Middle frontal gyrus (tissue), 1 donor: ENCODE results near the gene GNB1.

ENCODE experiments used
- DNase-seq: peaks from one replicate; pipeline ENCODE4 v3.0.0-alpha.2; 2015; ENCODE audit warnings: low spot score; ENCODE audit errors: extremely low spot score

The GNB1 gene

DNA sequence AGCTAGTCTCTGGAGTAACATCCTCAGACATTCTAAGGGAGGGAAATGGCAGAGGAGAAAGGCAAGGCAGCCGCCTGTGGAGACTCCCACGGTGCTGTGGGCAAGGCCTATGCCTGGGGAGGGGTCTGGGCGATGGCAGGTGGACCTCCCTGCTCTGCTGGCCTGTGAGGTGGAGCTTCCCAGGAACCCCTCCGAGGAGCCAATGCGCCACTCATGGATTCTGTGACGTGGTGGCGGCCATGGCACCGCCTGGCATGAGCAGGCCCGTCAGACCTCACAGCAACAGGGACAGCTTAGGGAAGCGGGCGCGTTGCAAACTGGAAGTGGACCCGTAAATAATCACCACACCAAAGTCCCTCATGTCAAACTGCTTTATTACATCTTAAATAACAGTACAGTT lies 106.0 kb downstream of the GNB1 start:
- DNase-seq = no peak

- DNase-seq = no peak
Measured at GRCh38 chr1:1783320-1783719, 107.6 kb downstream of the GNB1 start.

GRCh38 chr1:1782399-1783221 lies 108.3 kb downstream of the GNB1 start:
- DNase-seq = no peak

DNA sequence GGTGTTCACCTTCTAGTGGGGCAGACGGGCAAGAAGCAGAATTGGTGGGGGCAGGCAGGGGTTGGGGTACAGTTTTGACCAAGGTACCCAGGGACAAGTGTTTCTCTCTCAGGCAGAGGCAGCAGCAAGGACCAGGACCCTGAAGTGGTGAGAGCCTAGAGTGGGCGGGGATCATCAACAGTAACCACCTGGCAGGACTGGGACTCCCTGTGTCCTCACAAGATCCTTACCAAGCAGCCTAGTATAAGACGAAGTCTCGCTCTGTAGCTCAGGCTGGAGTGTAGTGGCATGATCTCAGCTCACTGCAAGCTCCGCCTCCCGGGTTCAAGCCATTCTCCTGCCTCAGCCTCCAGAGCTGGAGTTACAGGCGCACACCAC lies 109.4 kb downstream of the GNB1 start:
- no peak for DNase-seq

DNA sequence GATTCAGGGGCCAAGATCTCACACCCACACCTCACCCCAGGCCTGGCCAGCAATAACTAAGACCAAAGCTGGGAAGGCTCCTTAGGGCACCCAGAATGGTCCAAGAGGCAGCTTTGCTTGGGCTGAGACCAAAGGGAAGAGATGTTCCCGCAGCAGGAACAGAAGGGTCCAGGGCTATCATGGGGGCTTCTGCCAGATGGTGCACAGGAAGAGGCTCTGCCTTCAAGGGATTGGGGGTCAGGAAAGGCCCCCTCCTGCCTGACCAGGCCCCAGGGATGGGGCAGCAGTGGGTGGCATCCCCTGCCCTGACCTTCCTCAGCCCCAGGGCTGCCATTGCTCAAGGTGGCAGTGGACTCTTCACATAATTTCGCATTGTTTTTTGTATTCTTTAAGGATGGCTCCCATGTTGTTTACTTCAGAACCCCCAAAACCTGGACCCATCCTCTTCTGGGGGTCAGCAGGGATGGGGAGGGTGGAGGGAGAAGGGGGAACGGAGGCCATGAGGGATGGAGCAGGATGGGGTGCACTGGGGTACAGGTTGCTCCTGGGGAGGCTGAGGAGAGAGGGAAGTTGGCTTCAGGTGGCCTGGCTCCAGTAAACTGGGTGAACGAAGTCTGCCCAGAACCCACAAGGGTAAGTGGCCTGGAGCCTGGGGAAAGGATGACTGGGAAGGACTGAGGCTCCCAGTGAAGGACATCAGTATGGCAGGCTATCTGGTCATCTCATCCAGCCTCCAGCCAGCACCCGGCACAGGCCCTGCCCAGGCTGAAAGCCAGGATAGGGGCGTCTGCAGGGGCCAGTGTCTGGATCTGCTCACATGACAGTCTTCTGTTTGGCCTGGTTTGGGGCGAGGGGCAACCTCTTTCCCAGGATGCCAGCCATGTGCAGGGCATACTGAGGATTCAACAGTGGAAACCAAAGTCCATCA lies 110.0 kb downstream of the GNB1 start:
- DNase-seq = no peak

DNA sequence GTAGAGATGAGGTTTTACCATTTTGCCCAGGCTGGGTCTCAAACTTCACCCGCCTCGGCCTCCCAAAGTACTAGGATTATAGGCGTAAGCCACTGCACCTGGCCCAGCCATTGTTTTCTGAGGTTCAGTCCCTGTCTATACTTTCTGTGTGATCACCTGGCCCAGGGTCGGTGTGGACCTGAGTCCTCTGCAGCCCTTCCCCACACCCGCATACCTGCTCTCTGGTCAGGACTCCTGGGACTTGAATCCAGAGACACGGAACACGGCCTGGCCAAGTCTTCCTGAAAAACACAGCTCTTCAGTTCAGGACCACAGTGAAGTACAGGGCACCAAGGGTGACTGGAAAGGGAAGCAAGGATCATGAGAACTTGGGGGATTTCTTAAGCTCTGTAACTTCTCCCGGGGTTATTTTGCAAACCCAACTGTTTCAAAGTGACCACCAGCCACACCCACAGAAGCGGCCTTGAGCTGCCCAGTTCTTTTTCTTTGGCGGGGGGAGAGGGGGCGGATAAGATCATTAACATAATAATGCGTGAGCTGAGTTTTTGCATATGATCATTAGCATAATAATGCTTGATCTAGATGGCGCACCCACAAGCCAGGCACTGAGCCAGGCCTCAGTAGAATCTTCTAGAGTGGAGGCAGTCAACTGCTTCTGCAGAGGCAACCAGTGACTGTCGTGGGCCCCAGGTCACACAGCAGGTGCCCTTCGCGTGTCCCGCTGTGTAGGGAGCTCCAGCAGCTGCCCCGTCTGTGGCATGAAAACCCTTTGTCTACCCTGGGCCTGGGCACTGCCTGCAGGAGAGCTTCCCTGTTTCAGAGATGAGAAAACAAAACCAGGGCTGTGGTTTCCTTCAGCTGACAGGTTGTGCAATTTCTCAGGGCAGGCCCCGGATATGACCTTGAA lies 110.9 kb downstream of the GNB1 start:
- DNase-seq = no peak

DNA sequence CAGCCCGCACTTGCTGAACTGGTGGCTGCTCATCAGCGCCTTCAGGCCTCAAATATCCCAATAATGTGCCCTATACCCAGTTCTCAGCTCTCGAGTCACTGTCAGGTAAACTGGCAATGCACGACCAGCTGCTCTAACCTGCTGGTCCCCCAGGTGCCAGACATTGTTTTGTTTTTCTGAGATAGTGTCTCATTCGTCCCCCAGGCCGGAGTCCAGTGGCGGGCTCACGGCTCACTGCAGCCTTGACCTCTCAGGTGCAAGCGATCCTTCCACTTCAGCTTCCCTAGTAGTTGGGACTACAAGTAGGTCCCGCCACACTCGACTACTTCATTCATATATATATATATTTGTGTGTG lies 111.6 kb downstream of the GNB1 start:
- no peak for DNase-seq

GRCh38 chr1:1778663-1779319 lies 112.1 kb downstream of the GNB1 start:
- DNase-seq = no peak

- peak; percentile 32 for DNase-seq
Measured at GRCh38 chr1:1777950-1778662, 112.8 kb downstream of the GNB1 start, which contains the start of gene NADK. TSS of gene NADK (minus strand) at chr1:1778470. CDS start at chr1:1765406, 13,064 bp downstream.

GRCh38 chr1:1777583-1777899 lies 113.3 kb downstream of the GNB1 start:
- no peak for DNase-seq

DNA sequence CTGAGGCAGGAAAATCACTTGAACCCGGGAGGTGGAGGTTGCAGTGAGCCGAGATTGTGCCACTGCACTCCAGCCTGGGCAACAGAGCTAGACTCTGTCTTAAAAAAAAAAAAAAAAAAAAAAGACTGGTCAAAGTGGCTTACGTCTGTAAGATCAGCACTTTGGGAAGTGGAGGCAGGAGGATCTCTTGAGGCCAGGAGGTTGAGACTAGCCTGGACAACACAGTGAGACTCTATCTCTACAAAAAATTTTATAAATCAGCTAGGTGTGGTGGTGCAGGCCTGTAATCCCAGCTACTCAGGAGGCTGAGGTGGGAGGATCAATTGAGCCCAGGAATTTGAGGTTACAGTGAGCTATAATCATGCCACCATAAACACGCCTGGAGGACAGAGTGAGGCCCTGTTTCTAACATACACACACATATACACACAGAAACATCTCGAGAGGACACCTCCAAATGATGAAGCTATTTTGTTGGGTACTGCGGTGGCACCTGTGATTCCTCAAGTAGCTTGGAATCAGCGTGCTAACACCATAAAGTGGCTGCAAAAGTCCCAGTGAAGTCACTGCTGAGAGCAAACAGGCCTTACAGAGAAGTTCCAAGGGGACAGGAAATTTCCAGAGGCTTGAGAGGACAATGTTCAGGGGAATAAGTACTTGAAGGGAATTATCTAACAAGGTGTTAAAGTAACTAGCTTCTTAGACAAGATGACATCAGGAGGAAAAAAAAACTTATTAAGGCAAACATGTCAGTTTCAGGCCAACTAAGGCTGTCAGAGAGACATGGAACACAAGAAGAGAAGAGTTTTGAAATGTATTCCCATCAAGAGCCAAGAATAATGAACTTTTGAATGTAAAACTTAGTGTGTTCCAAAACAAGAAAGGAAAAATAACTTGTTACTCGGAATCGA lies 114.0 kb downstream of the GNB1 start:
- DNase-seq = no peak

GRCh38 chr1:1775327-1776226 lies 115.3 kb downstream of the GNB1 start:
- no peak for DNase-seq

- DNase-seq = no peak
Measured at GRCh38 chr1:1773874-1774273, 117.0 kb downstream of the GNB1 start.

GRCh38 chr1:1771096-1771495 lies 119.8 kb downstream of the GNB1 start:
- DNase-seq = no peak

- no peak for DNase-seq
Measured at GRCh38 chr1:1770102-1770501, 120.8 kb downstream of the GNB1 start.

DNA sequence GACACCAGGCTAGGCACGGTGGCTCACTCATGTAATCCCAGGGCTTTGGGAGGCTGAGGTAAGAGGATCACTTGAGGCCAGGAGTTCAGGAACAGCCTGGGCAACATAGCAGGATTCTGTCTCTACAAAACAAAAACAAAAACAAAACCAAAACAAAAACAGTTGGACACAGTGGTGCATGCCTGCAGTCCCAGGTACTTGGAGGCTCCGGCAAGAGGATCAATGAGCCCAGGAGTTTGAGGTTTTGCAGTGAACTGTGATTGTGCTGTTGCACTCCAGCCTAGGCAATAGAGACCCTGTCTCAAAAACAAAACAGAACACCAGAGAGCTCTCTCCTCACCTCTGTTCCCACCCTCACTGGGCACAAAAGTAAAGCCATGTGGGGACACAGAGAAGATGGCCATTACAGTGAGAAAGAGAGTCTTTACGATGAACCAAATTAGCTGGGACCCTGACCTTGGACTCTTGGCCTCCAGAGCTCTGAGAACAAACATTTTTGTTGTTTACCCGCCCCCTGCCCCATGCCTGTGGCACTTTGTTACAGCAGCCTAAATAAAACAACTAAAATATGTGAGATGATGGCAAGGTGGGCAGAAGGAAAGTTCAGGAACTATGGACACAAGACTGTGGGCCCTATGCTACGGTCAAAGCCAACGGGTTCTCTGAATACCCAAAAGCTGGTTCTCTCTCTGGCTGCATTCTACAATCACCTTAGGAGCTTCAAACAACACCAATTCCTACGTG lies 122.5 kb downstream of the GNB1 start:
- DNase-seq = no peak

DNA sequence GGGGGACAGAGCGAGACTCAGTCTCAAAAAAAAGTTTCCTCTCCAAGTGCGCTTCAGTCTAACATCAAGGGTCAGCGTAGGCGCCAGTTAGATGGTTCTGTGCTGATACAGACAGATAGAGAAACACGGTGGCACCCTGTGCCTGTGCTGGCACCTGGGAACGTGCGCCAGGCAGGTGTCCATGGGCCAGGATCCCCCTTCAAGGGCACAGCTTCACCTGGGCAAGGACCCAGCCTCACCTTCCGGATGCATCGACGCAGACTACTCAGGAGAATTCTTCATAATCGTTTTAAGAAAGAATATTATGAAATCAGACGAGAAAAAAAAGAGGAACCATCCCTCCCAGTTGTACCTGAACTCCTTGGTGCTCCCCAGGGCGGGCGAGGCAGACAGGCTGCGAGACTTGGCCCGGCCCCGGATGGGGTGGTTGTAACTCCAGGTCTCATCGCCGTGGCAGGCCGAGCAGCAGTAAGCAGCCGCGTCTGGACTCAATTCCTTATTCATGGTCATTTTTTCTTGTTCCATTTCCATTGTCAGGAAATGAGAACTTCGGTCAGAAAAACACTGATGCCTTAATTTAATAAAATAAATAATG lies 125.9 kb downstream of the GNB1 start:
- no peak for DNase-seq
